Measurements from ENCODE around the gene EPS8.
"Not testable (repeated sequence)": the region's sequence is repeated elsewhere in the genome, so short reads cannot be mapped to it uniquely, and the experiment has no call there.

Gene EPS8

GRCh38 chr12:15752785-15753184 lies 36.4 kb downstream of the EPS8 start:
- no peak for DNase-seq

DNA sequence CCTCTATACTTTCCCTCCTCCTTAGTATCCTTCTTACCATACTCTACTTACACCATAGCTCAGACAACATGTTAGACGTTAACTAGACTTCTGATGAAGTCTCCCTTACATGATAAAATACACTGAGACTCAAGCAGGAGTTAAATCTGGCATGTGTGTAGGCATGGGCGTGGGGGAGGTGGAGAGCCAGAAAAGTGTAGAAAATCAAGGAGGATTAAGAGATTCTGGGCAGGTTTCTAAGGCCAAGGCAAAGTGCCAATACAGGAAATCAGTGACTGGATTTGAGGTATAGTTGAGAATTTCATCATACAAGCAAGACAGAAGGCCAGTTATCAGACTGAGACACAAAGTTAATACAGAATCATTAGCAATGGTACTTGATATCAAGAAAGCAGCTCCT lies 37.4 kb downstream of the EPS8 start:
- no peak for DNase-seq

DNA sequence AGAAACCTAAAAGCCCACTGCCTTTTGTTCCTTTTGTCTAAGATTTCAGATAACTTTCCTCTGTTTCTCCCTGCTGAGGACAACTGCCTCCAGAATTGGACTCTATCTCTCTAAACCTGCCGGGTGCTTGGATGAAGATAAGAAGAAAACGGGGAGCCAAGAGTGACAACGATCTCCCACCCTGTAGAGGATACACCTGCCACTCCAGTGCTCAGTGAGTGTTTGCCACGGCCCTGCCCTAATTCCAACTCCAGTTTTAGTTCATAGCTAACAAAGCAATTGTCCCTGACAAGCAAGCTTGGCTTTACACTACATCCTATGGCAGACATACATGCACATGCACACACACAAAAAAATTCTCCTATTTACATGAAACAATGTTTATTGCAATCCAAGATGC lies 39.3 kb downstream of the EPS8 start:
- no peak for DNase-seq

GRCh38 chr12:15741870-15742269 lies 47.3 kb downstream of the EPS8 start:
- DNase-seq, result not testable (repeated sequence)

GRCh38 chr12:15741082-15741481 lies 48.1 kb downstream of the EPS8 start:
- no peak for DNase-seq

DNA sequence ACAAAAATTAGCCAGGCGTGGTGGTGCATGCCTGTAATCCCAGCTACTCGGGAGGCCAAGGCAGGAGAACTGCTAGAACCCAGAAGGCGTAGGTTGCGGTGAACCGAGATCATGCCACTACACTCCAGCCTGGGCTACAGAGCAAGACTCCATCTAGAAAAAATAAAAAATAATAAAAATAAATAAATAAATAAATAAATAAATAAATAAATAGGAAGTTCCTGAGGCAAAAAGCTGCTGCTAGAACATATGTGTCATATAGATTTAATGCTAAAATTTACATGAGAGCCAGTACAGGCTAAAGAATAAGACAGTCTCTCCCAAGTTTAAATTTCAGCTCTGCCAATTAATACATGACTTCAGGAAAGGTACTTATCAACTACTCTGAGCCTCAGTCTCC lies 48.8 kb downstream of the EPS8 start:
- not testable (repeated sequence) for DNase-seq

GRCh38 chr12:15738438-15739015 lies 50.7 kb downstream of the EPS8 start:
- no peak for DNase-seq

GRCh38 chr12:15735837-15736615 lies 53.2 kb downstream of the EPS8 start:
- no peak for DNase-seq

DNA sequence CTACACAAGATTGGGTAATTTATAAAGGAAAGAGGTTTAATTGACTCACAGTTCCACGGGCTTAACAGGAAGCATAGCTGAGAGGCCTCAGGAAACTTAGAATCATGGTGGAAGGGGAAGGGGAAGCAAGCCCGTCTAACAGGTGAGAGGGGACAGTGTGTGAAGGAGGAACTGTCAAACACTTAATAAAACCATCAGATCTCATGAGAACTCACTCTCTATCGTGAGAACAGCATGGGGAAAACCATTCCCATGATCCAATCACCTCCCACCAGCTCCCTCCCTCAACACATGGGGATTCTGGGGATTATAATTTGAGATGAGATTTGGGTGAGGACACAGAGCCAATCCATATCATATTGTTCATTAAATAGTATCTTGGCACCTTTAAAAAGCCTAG lies 56.1 kb downstream of the EPS8 start:
- DNase-seq, result no peak

- DNase-seq, result no peak
Observed at GRCh38 chr12:15732341-15733061, 56.7 kb downstream of the EPS8 start.

GRCh38 chr12:15731940-15732339 lies 57.2 kb downstream of the EPS8 start:
- no peak for DNase-seq

GRCh38 chr12:15729097-15729496 lies 60.1 kb downstream of the EPS8 start:
- DNase-seq, result no peak

- DNase-seq, result no peak
Observed at GRCh38 chr12:15728118-15728598, 61.0 kb downstream of the EPS8 start.

GRCh38 chr12:15726878-15727150 lies 62.4 kb downstream of the EPS8 start:
- DNase-seq, result no peak

GRCh38 chr12:15726027-15726877 lies 62.9 kb downstream of the EPS8 start:
- DNase-seq, result no peak

DNA sequence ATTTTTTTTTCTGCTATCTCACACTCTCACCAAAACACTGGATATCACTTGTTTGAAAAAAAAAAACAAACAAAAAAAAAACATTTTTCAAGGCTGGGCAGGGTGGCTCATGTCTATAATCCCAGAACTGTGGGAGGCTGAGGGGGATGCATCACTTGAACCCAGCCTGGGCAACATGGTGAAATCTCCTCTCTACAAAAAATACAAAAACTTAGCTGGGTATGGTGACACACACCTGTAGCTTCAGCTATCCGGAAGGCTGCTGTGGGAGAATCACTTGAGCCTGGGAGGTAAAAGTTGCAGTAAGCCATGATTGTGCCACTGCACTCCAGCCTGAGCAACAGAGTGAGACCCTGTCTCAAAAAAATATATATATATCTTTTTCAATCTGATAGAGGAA lies 66.2 kb downstream of the EPS8 start:
- DNase-seq, result no peak

- DNase-seq, result no peak
Observed at GRCh38 chr12:15721316-15722115, 67.7 kb downstream of the EPS8 start.

GRCh38 chr12:15720295-15720694 lies 68.9 kb downstream of the EPS8 start:
- no peak for DNase-seq

DNA sequence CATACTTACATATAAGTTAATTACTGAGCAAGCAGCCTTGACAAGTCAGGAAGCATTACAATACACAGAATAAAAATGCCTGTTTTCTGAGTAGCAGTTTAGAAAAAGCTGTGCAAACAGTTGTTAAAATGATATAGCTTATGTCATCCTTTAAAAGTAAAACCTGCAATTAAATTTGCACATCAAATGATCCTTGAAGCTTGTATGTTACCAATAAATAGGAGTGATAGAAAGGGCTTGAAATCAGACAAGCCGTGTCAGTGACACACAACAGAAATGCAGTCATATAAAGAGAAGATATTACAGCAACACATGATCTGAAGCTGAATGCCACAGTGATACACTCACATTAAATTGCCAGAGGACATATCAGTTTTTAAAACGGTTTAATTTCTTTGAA lies 70.0 kb downstream of the EPS8 start:
- no peak for DNase-seq

DNA sequence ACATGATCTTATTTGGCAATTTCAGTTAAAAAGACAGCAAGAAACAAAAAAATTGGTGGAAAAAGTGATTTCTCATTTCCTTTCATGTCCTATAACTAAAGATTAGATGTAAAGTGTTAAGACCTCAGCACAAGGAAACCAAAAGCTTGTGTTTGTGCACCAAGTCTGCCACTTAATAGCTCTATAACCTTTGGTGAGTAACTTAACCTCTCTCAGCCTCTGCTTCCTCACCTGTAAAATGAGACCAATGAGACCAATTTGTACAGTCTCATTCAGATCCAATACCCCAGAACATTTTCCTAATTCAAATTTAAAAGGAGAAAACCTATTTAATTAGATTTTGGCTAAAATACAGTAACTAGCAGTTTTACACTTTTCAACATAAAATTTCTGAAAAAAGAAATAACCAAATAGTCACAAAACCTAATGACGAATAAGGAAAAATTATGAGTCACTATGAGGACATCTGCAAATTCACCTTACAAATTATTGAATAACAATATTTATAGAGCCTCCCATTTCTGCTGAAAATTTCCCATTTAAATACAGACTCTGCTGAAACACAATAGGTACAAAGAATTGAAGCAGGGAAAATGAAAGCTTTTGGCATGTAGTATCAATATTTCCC lies 71.1 kb downstream of the EPS8 start:
- no peak for DNase-seq

DNA sequence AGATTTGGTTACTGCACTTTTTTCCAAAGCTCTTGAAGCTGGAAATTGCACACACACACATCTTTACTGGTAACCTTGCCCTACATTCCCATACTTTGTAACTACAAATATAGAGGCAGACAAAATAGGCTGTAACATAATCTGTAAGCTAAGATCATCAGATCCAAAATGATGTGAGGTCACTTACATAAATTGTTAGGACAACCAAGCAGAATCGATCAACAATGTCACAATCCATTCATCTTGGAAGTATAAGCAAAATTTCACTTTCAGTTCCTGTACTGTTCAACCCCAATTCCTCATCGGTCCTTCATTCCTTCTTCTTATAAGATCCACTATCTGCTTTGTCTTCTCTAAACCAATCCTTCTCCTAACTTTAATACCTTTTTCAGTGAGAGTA lies 72.6 kb downstream of the EPS8 start:
- DNase-seq, result no peak

GRCh38 chr12:15714256-15714655 lies 74.9 kb downstream of the EPS8 start:
- DNase-seq, result no peak
